BE2C (cell line): Measurements from ENCODE around the gene GMNN.

Source experiments
- DNase-seq: peaks from one replicate; pipeline ENCODE4 v3.0.0-alpha.2; 2020
- H3K27me3 ChIP-seq: fragments of 250-450 bp; sonication (Bioruptor Pico); 2 replicates; pipeline ENCODE4 v1.5.1; 2020; ENCODE audit warnings: mild to moderate bottlenecking
- H3K36me3 ChIP-seq: fragments of 250-450 bp; sonication (Bioruptor Pico); 2 replicates; pipeline ENCODE4 v1.5.1; 2020; ENCODE audit warnings: mild to moderate bottlenecking
- H3K4me1 ChIP-seq: fragments of 250-450 bp; sonication (Bioruptor Pico); 2 replicates; pipeline ENCODE4 v1.5.1; 2020
- H3K4me3 ChIP-seq: 2 replicates; pipeline ENCODE4 v1.5.1; 2011; ENCODE audit warnings: low read depth, low read length
- H3K9me3 ChIP-seq: fragments of 250-450 bp; sonication (Bioruptor Pico); 2 replicates; pipeline ENCODE4 v1.5.1; 2020
- CTCF ChIP-seq: IDR thresholded peaks from 2 replicates; pipeline ENCODE4 v1.5.1; 2012; ENCODE audit warnings: mild to moderate bottlenecking, low read depth, low read length

Gene GMNN

GRCh38 chr6:24833711-24834386 lies 59.1 kb downstream of the GMNN start:
- H3K36me3 ChIP-seq = no peaks in the 10 kb centered on the region

More at GRCh38 chr6:24833711-24834386, 59.1 kb downstream of the GMNN start:
- TF ChIP-seq CTCF = no peak
- no peak for DNase-seq
- H3K4me1 ChIP-seq = no peaks in the 10 kb centered on the region
- no peak overlapping the region for H3K4me3 ChIP-seq
- H3K9me3 ChIP-seq = no peaks in the 10 kb centered on the region
- H3K27me3 ChIP-seq = no peaks in the 10 kb centered on the region
